ENCODE measurements around the gene ANKRD17. TPM values are rescaled to one million over a fixed set of nuclear protein-coding genes. Genes with fewer than 3 reads are reported as not detected.

Gene ANKRD17
- total RNA-seq, result 38.5 and 39.6 TPM in 2 replicates

GRCh38 chr4:73258686-73259570 is at the start of gene ANKRD17:
TSS of gene ANKRD17 (minus strand) at chr4:73258798. CDS start at chr4:73258668, 130 bp downstream.

GRCh38 chr4:73069338-73070073 is 189.1 kb downstream of the ANKRD17 start, which contains the start of gene COX18:
TSS of gene COX18 (minus strand) at chr4:73069716. CDS start at chr4:73069649, 67 bp downstream.

Other genes with a start within 250 kb of the ANKRD17 start
- gene COX18, start 189.1 kb downstream of the ANKRD17 start, total RNA-seq, result 9.4 and 15.1 TPM in 2 replicates
- under 0.01 TPM in 1 of 2 replicates, not detected in the other for gene ALB, start 145.5 kb upstream of the ANKRD17 start, total RNA-seq
- 0.95 and 2.9 TPM in 2 replicates for gene AFP, start 177.4 kb upstream of the ANKRD17 start, total RNA-seq
- not detected in 2 replicates for gene AFM, start 222.9 kb upstream of the ANKRD17 start, total RNA-seq

Measured in bronchial smooth muscle cell (primary cell).